ENCODE results near the gene FEN1. TPM values are rescaled to one million over a fixed set of nuclear protein-coding genes. Genes with fewer than 3 reads are reported as not detected.

The FEN1 gene
- total and polyA plus RNA-seq, 2 donors (not counting 1 experiment from before 2014, with no cell fraction given), result 3.8 to 14.0 TPM

GRCh38 chr11:61844909-61845565 is 52.3 kb downstream of the FEN1 start:
- no peak overlapping the region for H3K27ac ChIP-seq (ENCODE audit: insufficient read depth, low read length)
- no peak for TF ChIP-seq EZH2 (IDR thresholded peaks at IDR 0.05; ENCODE audit: low read length, missing control alignments)
- TF ChIP-seq, protein P1, sequence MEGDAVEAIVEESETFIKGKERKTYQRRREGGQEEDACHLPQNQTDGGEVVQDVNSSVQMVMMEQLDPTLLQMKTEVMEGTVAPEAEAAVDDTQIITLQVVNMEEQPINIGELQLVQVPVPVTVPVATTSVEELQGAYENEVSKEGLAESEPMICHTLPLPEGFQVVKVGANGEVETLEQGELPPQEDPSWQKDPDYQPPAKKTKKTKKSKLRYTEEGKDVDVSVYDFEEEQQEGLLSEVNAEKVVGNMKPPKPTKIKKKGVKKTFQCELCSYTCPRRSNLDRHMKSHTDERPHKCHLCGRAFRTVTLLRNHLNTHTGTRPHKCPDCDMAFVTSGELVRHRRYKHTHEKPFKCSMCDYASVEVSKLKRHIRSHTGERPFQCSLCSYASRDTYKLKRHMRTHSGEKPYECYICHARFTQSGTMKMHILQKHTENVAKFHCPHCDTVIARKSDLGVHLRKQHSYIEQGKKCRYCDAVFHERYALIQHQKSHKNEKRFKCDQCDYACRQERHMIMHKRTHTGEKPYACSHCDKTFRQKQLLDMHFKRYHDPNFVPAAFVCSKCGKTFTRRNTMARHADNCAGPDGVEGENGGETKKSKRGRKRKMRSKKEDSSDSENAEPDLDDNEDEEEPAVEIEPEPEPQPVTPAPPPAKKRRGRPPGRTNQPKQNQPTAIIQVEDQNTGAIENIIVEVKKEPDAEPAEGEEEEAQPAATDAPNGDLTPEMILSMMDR (conservative IDR thresholded peaks at IDR 0.05 in 1 of 2, IDR thresholded peaks at IDR 0.05 in 1 of 2; ENCODE audit: low read depth in 1 of 2, low read length in 2 of 2), result no peak
- H3K9me3 ChIP-seq (ENCODE audit: control insufficient read depth, insufficient read depth, low read depth, low read length), result no peaks in the 10 kb centered on the region
- H3K36me3 ChIP-seq (ENCODE audit: control insufficient read depth, insufficient read depth, low read length), result peaks cover 45% of the 10 kb centered on the region
- H3K4me1 ChIP-seq (ENCODE audit: control insufficient read depth, extremely low read depth, insufficient read depth, low read length), result no peaks in the 10 kb centered on the region
- DNase-seq (ENCODE audit: low read depth in 2 of 2), result no peak
- H2AFZ ChIP-seq (ENCODE audit: low read length), result no peak overlapping the region
- H3K4me3 ChIP-seq (replicated peaks in 1 of 4; ENCODE audit: control extremely low read depth in 1 of 4, insufficient read depth in 1 of 4, low read depth in 3 of 4, low read length in 4 of 4), result no peak overlapping the region
- no peak overlapping the region for H3K9ac ChIP-seq (ENCODE audit: insufficient read depth, low read length)
- no peak overlapping the region for H3K4me2 ChIP-seq (ENCODE audit: extremely low read depth, insufficient read depth, low read length)
- H4K20me1 ChIP-seq (ENCODE audit: control insufficient read depth, extremely low read depth, insufficient read depth, low read length), result no peaks in the 10 kb centered on the region
- no peaks in the 10 kb centered on the region for H3K27me3 ChIP-seq (ENCODE audit: control insufficient read depth, insufficient read depth, low read length)
- H3K79me2 ChIP-seq (ENCODE audit: control insufficient read depth, insufficient read depth, low read length), result no peaks in the 10 kb centered on the region

GRCh38 chr11:61846362-61847020 is 53.8 kb downstream of the FEN1 start:
- no peaks in the 10 kb centered on the region for H3K79me2 ChIP-seq (ENCODE audit: control insufficient read depth, insufficient read depth, low read length)
- H3K4me1 ChIP-seq (ENCODE audit: control insufficient read depth, extremely low read depth, insufficient read depth, low read length), result no peaks in the 10 kb centered on the region
- H3K9ac ChIP-seq (ENCODE audit: insufficient read depth, low read length), result no peak overlapping the region
- no peak for TF ChIP-seq EZH2 (IDR thresholded peaks at IDR 0.05; ENCODE audit: low read length, missing control alignments)
- TF ChIP-seq, protein P1 (conservative IDR thresholded peaks at IDR 0.05 in 1 of 2, IDR thresholded peaks at IDR 0.05 in 1 of 2; ENCODE audit: low read depth in 1 of 2, low read length in 2 of 2), result no peak
- H3K36me3 ChIP-seq (ENCODE audit: control insufficient read depth, insufficient read depth, low read length), result peaks cover 47% of the 10 kb centered on the region
- no peak overlapping the region for H3K4me3 ChIP-seq (replicated peaks in 1 of 4; ENCODE audit: control extremely low read depth in 1 of 4, insufficient read depth in 1 of 4, low read depth in 3 of 4, low read length in 4 of 4)
- H3K27ac ChIP-seq (ENCODE audit: insufficient read depth, low read length), result no peak overlapping the region
- H2AFZ ChIP-seq (ENCODE audit: low read length), result no peak overlapping the region
- H3K9me3 ChIP-seq (ENCODE audit: control insufficient read depth, insufficient read depth, low read depth, low read length), result no peaks in the 10 kb centered on the region
- H4K20me1 ChIP-seq (ENCODE audit: control insufficient read depth, extremely low read depth, insufficient read depth, low read length), result no peaks in the 10 kb centered on the region
- no peaks in the 10 kb centered on the region for H3K27me3 ChIP-seq (ENCODE audit: control insufficient read depth, insufficient read depth, low read length)
- H3K4me2 ChIP-seq (ENCODE audit: extremely low read depth, insufficient read depth, low read length), result no peak overlapping the region
- no peak for DNase-seq (ENCODE audit: low read depth in 2 of 2)

Other genes starting within 250 kb of the FEN1 start
- 9.2 and 25.9 TPM in 2 replicates for gene SYT7, start 211.8 kb upstream of the FEN1 start, total RNA-seq
- gene SYT7, start 211.8 kb upstream of the FEN1 start, polyA plus RNA-seq, result 2.5 and 7.1 TPM in 2 replicates
- gene DAGLA, start 112.5 kb upstream of the FEN1 start, total RNA-seq, result 1.3 and 2.0 TPM in 2 replicates
- 1.00 and 1.4 TPM in 2 replicates for gene DAGLA, start 112.5 kb upstream of the FEN1 start, polyA plus RNA-seq
- gene MYRF, start 40.3 kb upstream of the FEN1 start, total RNA-seq, result under 0.01 and 0.17 TPM in 2 replicates
- 0.10 and 0.11 TPM in 2 replicates for gene MYRF, start 40.3 kb upstream of the FEN1 start, polyA plus RNA-seq
- gene TMEM258, start 312 bp upstream of the FEN1 start, total RNA-seq, result 118 and 173 TPM in 2 replicates
- gene TMEM258, start 312 bp upstream of the FEN1 start, polyA plus RNA-seq, result 245 and 281 TPM in 2 replicates
- 151 and 208 TPM in 2 replicates for gene FADS1, start 24.1 kb downstream of the FEN1 start, total RNA-seq
- 109 and 173 TPM in 2 replicates for gene FADS1, start 24.1 kb downstream of the FEN1 start, polyA plus RNA-seq
- 266 and 418 TPM in 2 replicates for gene FADS2, start 35.4 kb downstream of the FEN1 start, total RNA-seq
- gene FADS2, start 35.4 kb downstream of the FEN1 start, polyA plus RNA-seq, result 687 and 932 TPM in 2 replicates
- gene FADS3, start 98.6 kb downstream of the FEN1 start, total RNA-seq, result 112 and 224 TPM in 2 replicates
- gene FADS3, start 98.6 kb downstream of the FEN1 start, polyA plus RNA-seq, result 40.9 and 79.9 TPM in 2 replicates
- gene RAB3IL1, start 124.7 kb downstream of the FEN1 start, total RNA-seq, result 13.4 TPM in 2 replicates
- 9.6 and 9.9 TPM in 2 replicates for gene RAB3IL1, start 124.7 kb downstream of the FEN1 start, polyA plus RNA-seq
- 7.7 and 15.2 TPM in 2 replicates for gene BEST1, start 157.4 kb downstream of the FEN1 start, total RNA-seq
- gene BEST1, start 157.4 kb downstream of the FEN1 start, polyA plus RNA-seq, result 1.5 and 2.5 TPM in 2 replicates
- gene FTH1, start 174.7 kb downstream of the FEN1 start, total RNA-seq, result 2,097 and 2,219 TPM in 2 replicates
- 2,789 and 3,749 TPM in 2 replicates for gene FTH1, start 174.7 kb downstream of the FEN1 start, polyA plus RNA-seq

Data from fibroblast of lung (primary cell).